HG03354 (cell line): ENCODE measurements around the gene FGF19.

Experiments
- ATAC-seq: cut with Tn5 transposase; IDR thresholded peaks from one replicate; pipeline ENCODE4 v1.9.1; 2021; ENCODE audit warnings: mild to moderate bottlenecking; ENCODE audit not compliant: unreplicated experiment, poor library complexity, severe bottlenecking

FGF19 gene, protein sequence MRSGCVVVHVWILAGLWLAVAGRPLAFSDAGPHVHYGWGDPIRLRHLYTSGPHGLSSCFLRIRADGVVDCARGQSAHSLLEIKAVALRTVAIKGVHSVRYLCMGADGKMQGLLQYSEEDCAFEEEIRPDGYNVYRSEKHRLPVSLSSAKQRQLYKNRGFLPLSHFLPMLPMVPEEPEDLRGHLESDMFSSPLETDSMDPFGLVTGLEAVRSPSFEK

DNA sequence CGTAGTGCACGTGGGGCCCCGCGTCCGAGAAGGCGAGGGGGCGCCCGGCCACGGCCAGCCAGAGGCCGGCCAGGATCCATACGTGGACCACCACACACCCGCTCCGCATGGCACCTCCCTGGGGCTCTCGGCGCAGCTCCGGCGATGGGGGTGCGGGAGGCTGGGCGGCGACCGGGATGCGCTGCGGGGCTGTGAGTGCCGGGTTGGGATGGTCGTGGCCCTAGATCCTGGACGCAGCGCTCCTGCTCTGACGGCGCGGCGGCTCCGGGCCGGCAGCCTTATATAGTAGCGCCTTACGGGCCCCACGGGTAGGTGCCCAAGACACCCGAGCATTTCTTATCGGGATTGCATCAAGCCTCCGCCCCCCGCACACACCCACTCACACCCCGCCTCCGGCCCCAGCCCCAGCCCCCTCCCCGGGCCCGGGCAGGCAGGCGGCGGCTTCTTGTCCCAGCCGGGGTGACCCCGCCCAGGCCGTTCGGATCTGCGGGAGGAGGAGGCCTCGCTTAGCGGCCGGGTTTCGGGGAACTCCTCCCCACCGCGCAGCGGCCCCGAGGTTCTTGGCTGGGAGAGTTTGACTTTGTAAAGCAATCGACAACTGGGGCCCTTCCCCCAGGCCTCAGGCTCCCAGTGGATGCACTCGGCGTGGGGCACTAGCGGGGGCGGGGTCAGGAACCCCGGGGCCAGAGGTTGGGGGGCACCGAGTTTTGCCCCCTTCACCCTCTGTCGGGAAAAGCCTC is at the start of gene FGF19:
TSS of gene FGF19 (minus strand) at position 255 of the 740 bp plus-strand sequence. CDS start at position 109, 146 bp downstream.
- no peak for ATAC-seq

DNA sequence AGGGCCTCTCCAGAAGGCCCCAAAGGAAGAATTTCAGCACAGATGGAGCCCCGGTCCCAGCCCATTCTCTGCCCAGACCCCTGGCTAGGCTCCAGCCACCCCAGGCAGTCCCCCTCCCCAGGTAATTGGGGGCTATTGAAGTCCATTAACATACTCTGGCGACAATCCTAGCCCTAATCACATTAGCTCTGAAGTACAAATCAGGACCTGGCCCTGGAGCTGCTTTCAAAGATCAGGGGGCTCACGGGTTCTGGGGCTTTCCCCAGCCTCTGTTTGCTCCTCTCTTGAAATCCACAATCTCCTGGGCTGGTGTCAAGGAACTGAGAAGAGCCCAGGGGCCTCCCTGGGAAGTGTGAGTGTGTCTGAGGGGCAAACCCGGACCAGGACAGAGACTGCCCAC is 49.1 kb upstream of the FGF19 start:
- no peak for ATAC-seq

DNA sequence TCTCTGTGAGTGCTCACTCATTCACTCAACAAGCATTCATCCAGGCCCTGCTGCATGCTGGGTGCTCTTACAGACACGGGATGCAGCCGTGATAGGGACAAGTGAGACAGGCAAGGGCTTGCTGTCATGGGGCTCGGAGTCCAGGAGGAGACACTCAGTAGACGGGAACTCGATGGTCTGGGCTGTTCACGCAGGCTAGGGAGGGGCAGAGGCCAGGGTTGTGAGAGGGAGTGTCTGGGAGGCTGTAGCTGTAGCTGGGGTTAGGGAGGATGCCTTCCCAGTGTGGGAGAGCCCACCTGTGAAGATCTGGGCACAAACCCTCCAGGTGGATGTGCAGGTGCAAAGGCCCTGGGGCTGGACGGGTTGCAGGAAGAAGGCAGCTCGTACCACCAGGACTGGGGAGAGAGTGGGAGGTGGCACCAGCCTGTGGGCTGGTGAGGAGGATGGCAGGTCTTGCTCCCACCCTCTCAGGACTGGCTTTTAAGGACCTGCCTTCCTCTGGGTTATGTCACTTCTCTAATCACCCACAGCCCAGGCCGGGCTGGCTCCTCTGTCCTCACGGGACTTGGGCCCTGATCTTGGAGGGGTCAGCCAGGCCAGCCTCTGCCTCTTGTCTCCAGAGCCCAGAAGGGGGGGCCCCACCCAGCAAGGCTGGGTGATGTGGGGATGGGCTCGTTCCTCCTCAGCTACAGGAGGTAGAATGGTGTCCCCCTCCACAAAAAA is 47.2 kb upstream of the FGF19 start:
- ATAC-seq, result no peak

DNA sequence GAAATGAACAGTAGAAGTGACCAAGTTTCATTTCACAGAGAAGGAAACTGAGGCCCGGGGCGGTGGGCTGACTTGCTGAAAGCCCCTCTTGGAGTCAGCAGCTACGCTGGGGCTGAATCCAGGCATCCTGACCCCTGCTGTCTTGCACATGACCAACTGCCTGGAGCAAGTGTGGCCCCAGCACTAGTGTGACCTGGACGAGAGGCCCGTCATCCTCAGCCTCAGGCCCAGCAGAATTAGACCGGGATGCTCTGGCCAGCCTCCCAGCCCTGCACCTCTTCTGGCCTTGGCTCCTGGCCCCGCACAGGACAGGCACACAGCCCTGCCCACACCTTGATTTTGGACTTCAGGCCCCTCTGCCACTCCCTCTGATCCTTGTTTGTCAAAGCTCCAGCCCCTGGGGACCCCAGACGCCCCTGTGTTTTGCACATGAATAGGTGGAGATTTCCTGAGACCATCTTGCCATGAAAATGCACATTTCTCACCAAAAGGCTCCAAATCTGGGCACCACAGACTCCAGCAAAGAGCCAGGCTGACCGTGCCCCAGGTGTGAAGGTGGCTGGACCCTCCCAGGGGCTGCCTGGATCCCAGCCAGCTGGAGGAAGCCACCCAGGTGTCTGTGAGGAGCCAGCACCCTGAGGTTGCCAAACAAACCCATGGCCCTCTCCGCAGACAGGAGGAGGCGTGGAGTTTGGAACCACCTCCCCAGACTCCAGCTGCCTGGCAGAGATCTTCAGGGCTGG is 46.5 kb upstream of the FGF19 start:
- no peak for ATAC-seq

DNA sequence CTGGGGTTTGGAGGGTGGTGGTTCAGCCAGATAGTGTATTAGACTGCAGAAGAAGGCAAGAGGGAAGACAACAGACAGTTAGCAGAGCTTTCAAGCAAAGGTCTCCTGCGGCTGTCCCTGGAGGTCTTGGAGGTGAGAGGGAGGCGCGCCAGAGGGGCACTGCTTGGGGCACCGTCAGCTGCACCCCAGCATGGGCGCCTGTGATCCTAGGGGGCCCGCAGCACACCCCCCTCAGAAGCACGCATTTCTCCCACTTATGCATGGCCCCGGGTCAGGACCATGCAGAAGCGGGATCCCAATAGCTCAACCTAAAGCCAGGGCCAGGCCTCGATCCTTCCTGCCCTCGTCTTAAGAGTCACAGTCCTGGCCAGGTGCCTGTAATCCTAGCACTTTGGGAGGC is 44.8 kb upstream of the FGF19 start:
- no peak for ATAC-seq

DNA sequence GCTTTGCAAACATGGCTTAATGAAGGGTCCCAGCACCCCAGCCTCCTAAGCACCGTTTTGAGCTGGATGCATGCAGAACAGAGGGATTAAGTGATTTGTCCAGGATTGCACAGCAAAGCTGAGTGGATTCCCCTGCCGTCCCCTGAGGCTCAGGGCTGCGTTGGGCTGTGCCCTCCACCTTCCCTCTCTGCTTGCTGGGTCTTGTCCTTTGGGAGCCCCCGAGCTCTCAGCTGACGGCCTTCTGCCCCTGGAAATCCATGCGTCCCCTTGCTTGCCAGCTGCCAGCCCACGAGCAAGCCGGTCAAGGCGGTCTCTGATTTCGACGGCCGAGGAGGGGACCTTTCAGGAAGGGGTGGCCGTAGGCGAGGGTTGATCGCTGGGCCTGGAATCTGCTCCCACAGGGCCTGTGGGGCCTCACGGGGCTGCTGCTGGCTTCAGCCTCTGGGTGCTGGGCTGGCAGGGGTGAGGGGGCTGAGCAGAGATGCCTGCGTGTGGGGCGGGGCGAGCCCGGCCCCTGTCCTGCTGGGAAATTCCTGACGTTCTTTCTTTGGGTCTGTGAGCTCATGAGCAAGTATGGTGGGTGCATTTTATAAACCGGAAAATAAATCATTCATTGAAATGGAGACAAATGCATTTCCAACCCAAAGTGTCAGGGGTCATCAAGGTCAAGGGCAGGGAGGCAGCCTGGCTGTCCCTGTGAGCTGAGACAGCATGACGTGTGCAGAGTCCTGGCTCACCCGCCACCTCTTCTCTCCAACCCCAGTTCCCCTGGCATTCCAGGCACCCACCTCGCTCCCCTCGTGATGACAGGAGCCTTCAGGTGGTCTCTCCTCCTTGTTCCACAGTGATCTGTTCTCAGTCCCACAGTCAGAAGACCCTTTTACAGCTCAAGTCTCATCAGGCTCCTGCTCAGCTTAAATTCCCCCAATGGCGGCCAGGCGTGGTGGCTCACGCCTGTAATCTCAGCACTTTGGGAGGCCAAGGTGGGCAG is 43.2 kb upstream of the FGF19 start:
- no peak for ATAC-seq

DNA sequence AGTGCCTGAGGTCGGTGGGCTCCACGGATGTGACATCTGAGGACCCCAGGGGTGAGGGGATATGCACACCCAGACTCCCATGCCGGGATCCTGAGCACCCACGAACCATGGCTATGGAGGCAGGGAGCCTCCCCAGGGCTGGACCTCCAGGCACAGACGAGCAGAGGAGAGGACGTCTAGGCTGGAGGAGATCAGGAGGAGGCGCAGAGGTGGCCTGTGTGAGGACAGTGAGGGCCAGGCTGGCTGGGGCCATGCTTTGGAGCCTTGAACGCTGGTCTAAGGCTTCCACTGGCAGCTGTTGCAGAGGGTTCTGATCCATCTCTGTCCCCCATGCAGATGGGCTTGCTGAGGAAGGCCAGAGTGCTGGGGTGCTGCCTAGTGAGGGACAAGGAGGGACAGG is 42.3 kb upstream of the FGF19 start:
- no peak for ATAC-seq

DNA sequence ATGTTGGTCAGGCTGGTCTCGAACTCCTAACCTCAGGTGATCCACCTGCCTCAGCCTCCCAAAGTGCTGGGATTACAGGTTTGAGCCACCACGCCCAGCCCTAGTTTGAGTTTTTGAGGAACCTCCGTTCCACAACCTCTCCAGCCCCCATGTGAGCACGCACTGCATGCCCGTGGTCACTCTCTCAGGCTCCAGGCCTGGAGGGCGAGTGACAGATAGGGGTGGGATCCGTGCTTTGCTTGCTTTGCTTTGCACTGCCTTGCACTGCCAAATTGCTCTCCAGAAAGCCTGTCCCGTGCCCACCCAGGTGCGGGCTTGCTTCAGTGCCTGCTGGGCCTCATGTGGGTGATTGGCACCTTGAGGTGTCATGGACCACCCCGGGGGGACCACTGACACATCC is 41.4 kb upstream of the FGF19 start:
- no peak for ATAC-seq

DNA sequence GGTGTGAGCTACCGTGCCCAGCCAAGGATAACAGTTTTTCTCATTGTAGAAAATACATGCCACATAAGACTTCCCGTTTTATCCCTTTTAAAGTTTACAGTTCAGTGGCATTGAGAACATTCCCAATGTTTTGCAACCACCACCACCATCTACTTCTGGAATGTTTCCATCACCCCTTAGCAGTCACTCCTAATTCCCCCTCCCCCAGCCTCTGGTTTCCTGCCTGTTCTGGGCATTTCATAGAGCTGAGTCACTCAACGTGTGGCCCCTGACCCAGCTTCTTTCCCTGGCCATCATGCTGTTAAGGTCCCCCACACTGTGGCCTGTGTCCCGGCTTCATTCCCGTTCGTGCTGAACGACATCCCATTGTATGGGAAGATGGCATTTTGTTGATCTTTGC is 40.6 kb upstream of the FGF19 start:
- ATAC-seq, result no peak

DNA sequence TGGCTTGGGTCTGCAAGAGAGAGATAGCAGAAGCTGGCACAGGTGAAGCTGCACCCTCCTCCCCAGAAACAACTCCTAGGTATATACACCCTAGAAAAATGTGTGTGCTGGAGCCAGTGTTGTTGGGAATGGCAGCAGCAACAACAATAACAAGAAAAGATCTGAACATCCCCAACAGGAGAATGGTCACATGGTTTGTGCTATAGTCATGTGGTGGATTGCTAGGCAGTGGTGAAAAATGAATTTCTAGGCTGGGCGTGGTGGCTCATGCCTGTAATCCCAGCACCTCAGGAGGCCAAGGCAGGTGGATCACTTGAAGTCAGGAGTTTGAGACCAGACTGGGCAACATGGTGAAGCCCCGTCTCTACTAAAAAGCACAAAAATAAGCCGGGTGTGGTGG is 31.0 kb upstream of the FGF19 start:
- ATAC-seq, result no peak

DNA sequence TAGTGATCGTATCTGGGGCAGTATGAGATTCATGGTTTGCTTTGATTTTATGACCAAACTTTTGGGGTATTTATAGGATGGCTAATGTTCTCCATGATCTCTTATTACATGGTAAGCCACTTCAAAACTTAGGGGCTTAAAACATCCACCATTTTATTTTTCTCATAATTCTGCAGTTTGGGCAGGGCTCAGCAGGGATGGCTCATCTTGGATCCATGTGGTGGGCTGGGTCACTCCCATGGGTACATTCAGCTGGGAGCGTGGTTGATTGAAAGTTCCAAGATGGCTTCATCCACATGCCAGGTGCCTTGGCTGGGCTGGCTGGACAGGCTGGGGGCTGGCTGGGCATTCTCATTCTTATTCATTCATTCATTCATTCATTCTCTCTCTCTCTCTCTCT is 30.5 kb upstream of the FGF19 start:
- no peak for ATAC-seq

DNA sequence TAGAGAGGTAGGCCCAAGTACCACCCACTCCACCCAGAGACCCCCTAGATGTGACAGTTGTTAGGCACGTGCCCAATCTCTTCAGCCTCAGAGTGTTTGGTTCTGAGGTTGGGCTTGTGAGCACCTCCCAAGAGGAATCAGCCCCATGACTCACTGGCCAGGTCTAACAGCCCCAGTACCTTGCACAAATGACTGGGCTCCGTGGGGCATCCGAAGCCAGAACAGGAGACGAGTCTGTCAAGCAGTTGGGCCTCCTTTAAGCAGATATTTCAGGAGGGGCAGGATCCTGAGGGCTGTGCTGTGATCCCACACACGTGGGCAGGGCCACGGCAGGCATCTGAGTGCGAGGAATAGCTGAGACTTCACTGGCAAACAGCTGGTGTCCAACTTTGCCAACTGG is 29.1 kb upstream of the FGF19 start:
- no peak for ATAC-seq

DNA sequence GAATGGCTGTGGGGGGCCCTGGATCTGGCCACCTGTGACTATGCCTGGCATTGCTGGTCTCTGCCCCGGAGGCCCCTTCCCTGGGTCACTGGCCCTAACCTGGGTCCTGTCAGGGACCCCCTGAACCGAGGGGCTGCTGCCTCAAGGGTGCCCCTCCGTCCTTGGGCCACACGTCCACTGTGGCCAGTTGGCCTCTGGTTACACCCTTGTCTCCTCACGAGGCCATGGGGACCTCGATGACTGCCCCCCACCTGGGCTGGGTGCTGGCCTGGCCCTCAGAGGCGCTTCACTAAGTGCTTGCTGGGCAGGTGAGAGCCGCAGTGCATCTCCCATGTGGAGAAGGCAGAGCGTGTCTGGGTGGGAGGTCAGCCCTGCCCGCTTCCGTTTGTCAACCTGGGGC is 27.3 kb upstream of the FGF19 start:
- no peak for ATAC-seq

DNA sequence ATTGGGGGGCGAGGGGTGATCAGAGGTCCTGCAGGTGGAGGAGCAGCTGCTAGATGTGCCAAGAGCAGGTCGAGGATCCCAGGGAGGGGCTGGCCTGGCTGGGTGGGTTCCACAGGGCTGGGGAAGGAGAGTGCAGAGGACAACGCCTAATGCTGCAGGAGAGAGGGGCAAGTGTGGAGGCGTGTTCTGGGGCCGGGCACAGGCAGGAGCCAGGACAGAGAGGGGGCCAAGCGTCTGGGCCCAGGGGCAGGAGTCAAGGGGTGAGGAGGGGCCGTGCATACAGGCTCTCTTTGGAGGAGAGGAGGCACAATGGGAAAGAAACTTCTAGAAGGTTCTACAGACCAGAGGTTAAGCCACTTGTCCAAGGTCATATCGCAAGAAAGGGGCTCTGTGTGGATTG is 26.7 kb upstream of the FGF19 start:
- ATAC-seq, result no peak

DNA sequence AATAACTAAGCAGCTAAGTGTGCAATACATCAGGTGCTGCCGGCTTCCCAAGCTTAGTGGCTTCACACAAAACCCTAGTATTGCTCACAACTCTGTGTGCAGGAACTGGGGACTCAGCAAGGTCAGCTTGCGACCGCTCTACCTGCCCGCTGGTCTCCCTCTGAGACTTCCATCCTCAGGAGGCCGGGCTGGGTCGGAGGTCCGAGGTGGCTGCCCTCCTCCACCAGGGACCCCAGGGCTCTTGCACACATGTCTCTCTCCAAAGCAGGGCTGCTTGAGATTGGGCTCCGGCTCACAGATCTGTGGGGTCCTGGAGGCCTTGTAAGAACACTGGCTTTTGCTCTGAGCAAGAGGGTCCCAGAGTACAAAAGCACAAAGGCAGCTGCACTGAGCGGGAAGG is 25.4 kb upstream of the FGF19 start:
- ATAC-seq, result no peak

DNA sequence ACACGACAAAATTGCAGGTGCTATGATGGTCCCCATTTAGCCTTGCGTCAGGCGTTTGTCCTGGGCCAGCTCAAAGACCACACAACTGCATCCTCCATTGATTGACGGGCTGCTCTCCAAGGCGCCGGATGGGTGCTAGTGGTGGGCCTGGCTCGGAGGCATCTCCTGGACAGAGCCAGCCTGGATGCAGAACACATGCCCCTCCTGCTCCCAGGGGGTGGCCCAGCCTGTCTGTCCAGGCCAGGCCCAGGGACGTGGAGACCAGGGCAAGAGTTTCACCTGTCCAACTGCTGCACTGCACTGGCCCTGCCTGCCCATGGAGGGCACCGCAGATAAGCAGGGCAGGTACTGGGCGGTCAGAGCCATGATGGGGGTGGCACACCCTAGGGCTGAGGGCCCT is 23.4 kb upstream of the FGF19 start:
- no peak for ATAC-seq

DNA sequence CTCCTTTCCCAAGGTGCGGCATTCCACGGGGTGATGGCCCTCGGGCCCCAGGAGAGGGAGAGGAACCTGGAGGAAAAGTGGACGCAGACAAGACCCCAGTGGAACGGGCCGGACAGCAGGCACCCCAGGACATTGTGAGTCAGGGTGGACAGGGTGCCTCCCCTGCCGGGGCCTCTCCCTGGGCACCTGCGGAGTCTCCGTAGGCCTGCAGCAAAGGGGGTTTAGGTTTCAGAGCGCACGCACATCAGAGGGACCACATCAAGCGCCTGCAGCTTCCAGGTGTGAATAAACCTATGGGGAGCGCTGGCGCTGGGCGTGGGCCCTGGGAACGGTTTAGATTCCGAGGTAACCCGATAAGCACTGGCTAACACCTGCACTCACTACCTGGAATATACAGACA is 22.7 kb upstream of the FGF19 start:
- no peak for ATAC-seq

DNA sequence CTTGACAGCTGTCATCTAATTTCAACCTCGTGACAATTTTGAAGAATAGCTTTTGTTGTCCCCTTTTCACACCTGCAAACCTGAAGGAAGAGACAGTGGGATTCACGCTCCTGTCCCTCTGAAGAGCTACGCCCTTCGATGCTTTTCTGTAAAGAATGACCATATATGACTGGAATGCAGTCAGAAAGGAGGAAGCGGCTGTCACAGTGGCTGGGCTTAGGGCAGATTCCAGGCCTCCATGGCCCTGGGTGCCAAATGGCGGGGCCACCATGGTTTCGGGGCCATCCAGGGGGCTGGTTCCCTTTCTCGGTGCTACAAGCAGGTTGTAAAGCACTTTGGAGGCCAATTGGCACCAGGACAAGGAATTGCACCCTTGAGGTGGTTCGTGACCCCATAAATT is 22.2 kb upstream of the FGF19 start:
- ATAC-seq, result no peak

DNA sequence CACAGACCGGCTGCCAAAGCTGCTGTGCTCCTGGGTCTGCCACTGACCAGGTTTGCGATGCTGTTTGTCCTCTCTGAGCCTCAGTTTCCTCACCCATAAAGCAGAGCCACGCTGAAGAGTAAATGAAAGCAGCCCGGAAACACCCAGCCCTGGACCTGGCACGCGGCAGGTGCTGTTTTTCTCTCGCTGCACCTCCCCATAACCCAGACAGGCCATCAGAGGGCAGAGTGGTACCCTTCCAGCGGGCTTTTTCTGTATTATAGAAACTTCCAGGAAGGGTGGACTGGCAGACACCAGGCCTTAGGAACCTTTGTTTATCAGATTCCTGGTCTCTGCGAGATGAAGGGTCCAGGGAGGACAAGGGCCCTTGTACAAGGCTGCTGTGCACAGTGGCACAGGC is 17.9 kb upstream of the FGF19 start:
- no peak for ATAC-seq
